Skeletal muscle tissue (tissue), 4 donors: ENCODE results near the gene CSNK1G1. TPM values are rescaled to one million over a fixed set of nuclear protein-coding genes. Genes with fewer than 3 reads are reported as not detected.

ENCODE experiments used
- H3K27ac ChIP-seq: one replicate; pipeline ENCODE4 v1.7.0; 2013; ENCODE audit warnings: mild to moderate bottlenecking, low read depth, low read length, inconsistent platforms
- H3K27me3 ChIP-seq, 3 donors: one replicate each; pipeline ENCODE4 v1.7.0; 2013; ENCODE audit warnings: low read length in 3 of 3; ENCODE audit not compliant: control insufficient read depth in 3 of 3, insufficient read depth in 3 of 3
- H3K36me3 ChIP-seq, 3 donors: one replicate each; pipeline ENCODE4 v1.7.0; 2013; ENCODE audit warnings: low read length in 3 of 3; ENCODE audit not compliant: control insufficient read depth in 3 of 3, insufficient read depth in 3 of 3
- H3K4me1 ChIP-seq, 3 donors: one replicate each; pipeline ENCODE4 v1.7.0; 2013; ENCODE audit warnings: low read length in 3 of 3, mild to moderate bottlenecking in 3 of 3; ENCODE audit not compliant: control insufficient read depth in 3 of 3, insufficient read depth in 3 of 3
- H3K4me3 ChIP-seq, 3 donors: one replicate each; pipeline ENCODE4 v1.7.0; 2013; ENCODE audit warnings: low read length in 3 of 3
- H3K9ac ChIP-seq, 3 donors: one replicate each; pipeline ENCODE4 v1.7.0; 2013; ENCODE audit warnings: low read length in 3 of 3, mild to moderate bottlenecking in 3 of 3, moderate library complexity in 2 of 3, low read depth in 1 of 3
- H3K9me3 ChIP-seq, 3 donors: one replicate each; pipeline ENCODE4 v1.7.0; 2013; ENCODE audit warnings: low read length in 3 of 3; ENCODE audit not compliant: control insufficient read depth in 3 of 3
- total RNA-seq: library from RNA; depleted of rRNA; stranded (reverse); fragments of >200 nt; gene quantifications from one replicate; pipeline ENCODE4 v1.2.3, GENCODE V29; 2014
- donor health status: Osteomylitis.

CSNK1G1 gene
- total RNA-seq, 1 donor from 2014 or later: 26.6 TPM

DNA sequence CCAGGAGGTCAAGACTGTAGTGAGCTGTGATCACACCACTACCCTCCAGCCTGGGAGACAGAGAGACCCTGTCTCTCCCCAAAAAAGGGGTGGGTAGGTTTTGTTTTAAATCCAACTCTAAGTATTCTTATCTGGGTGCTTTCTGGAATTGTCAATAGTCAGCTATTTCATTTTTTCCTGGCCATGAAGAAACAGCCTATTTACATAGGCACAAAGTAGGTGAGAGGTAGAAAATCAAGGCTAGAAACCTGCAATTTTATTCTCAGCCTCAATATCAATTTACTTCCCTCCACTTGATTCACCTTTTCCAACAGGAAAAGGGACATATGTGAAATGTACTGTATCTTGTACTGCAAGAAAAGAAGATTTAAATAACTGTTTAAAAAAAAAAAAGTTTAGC is 45.9 kb downstream of the CSNK1G1 start:
- Histone ChIP-seq H3K9ac (no peak overlapping the region), H3K27me3 (no peaks in the 10 kb centered on the region), H3K27ac (no peak overlapping the region), H3K9me3 (no peaks in the 10 kb centered on the region), H3K4me3 (no peak overlapping the region), H3K4me1 (no peaks in the 10 kb centered on the region), H3K36me3 (no peaks in the 10 kb centered on the region)

DNA sequence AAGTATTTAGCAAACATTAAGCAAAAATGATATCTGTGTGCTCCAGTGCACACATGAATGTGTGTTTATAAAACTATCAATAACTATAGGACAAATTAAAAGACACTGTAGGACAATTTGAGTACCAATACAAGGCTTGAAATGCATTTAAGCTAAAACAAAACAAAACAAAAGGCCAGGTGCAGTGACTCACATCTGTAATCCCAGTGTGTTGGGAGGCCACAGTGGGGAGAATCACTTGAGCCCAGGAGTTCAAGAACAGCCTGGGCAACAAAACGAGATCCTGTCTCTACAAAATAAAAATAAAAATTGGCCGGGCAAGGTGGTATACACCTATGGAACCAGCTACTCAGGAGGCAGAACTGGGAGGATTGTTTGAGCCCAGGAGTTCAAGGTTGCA is 50.7 kb downstream of the CSNK1G1 start:
- Histone ChIP-seq H3K27me3 (no peaks in the 10 kb centered on the region), H3K4me1 (no peaks in the 10 kb centered on the region), H3K9ac (no peak overlapping the region), H3K9me3 (no peaks in the 10 kb centered on the region), H3K4me3 (no peak overlapping the region), H3K36me3 (peaks cover under 1 to 2% (median 1%) of the 10 kb centered on the region in 3 donors), H3K27ac (no peak overlapping the region)

DNA sequence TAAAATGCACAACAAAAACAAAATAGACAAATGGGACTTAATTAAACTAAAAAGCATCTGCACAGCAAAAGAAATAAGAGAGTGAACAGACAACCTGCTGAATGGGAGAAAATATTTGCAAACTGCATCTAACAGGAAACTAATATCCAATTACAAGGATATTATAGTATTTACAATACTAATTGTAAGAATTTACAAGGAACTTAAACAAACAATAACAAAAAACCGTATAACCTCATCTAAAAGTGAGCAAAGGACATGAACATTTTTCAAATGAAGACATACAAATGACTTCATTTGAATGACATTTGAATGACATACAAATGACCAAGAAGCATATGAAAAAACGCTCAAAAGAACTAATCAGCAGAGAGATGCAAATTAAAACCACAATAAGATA is 66.4 kb downstream of the CSNK1G1 start:
- Histone ChIP-seq H3K4me3 (no peak overlapping the region), H3K9me3 (no peaks in the 10 kb centered on the region), H3K9ac (no peak overlapping the region), H3K27me3 (no peaks in the 10 kb centered on the region), H3K4me1 (no peaks in the 10 kb centered on the region), H3K36me3 (no peaks in the 10 kb centered on the region), H3K27ac (no peak overlapping the region)

DNA sequence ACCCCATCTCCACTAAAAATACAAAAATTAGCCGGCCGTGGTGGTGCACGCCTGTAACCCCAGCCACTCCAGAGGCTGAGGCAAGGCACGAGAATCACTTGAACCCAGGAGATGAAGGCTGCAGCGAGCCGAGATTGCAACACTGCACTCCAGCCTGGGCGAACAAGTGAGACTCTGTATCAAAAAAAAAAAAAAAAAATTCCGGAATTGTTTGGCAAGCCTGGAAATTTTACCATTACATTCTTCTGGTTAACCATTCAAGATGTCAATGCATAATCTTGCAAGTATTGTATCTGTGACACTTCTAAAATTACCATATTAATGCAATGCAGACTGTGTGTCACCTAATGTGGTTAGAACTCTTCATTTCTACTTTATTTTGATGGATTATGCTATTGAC is 67.0 kb downstream of the CSNK1G1 start:
- Histone ChIP-seq H3K4me3 (no peak overlapping the region), H3K4me1 (no peaks in the 10 kb centered on the region), H3K9ac (no peak overlapping the region), H3K9me3 (no peaks in the 10 kb centered on the region), H3K27me3 (no peaks in the 10 kb centered on the region), H3K36me3 (no peaks in the 10 kb centered on the region), H3K27ac (no peak overlapping the region)

DNA sequence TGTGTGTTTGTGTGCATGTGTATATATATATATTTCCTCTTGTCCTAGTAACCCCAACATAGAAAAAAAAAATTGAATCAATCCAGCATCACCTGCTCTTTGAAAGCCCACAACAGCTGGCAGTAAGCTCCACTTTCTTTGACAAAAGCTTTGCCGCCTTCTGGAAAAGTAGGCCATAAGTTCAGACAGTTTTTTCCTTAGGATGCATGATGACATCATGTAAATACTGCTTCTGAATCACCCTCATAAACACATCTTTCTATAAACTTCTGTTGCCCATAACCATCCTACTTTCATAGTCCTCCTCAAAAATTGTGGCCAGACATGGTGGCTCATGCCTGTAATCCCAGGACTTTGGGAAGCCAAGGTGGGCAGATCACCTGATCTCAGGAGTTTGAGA is 67.4 kb downstream of the CSNK1G1 start:
- Histone ChIP-seq H3K27me3 (no peaks in the 10 kb centered on the region), H3K4me1 (no peaks in the 10 kb centered on the region), H3K9me3 (no peaks in the 10 kb centered on the region), H3K36me3 (no peaks in the 10 kb centered on the region), H3K27ac (no peak overlapping the region), H3K9ac (no peak overlapping the region), H3K4me3 (no peak overlapping the region)

DNA sequence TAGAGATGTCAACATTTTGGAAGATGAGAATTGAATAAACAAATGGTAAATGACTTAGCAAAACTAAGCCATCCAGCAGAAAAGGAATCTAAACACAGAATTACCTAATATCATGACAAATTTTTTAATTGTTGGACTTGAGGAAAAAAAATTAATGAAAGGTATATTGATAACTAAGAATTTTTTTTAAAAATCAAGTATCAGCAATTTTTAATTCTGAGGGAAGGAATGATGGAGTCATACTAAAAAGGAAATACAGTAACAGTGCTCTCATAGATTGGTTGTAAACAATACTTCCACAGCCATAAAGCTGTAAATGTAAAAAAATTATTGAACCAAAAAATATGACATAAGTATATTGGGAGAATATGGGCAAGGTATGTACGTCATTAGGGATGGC is 68.0 kb downstream of the CSNK1G1 start:
- Histone ChIP-seq H3K36me3 (no peaks in the 10 kb centered on the region), H3K27ac (no peak overlapping the region), H3K4me3 (no peak overlapping the region), H3K9ac (no peak overlapping the region), H3K27me3 (no peaks in the 10 kb centered on the region), H3K9me3 (no peaks in the 10 kb centered on the region), H3K4me1 (no peaks in the 10 kb centered on the region)

DNA sequence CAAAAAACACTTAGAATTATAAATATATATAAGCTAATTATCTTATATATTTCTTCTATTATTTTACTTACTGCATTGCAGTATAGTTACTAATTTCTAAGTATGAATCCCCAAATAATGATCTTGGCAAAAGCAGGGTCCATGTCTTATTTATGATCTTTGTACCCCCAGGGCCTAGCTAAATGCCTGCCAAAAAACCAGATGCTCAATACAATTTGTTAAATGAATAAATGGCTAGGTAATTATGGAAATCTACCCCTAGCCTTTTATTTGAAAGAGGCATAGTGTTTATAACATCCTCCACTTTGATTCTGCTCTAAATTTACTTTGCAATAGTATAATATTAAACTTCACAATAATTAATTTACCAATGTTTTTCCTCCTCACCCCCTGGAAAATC is 69.5 kb downstream of the CSNK1G1 start:
- no peaks in the 10 kb centered on the region for H3K36me3 ChIP-seq
- H3K4me1 ChIP-seq: no peaks in the 10 kb centered on the region
- no peak overlapping the region for H3K27ac ChIP-seq
- H3K4me3 ChIP-seq: no peak overlapping the region
- H3K27me3 ChIP-seq: no peaks in the 10 kb centered on the region
- H3K9ac ChIP-seq: no peak overlapping the region
- H3K9me3 ChIP-seq: no peaks in the 10 kb centered on the region

DNA sequence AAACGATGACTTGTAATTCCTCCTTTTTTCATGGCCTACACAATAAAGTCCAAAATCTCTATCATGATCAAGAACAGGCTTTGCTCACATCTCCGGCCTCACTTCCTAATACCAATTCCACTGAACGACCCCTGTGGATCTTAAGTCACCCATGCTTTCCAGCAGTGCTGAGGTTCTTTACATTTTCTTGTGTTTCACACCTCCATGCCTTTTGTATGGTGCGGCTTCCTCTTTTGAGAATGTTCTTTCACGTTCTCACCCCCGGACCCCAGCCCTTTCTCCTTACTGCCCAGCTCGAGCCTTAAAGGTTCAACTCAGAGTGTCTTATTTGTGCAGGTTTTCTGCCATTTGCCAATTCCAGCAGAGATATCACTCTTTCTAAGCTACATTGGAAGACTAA is 70.1 kb downstream of the CSNK1G1 start:
- Histone ChIP-seq H3K4me1 (no peaks in the 10 kb centered on the region), H3K27me3 (no peaks in the 10 kb centered on the region), H3K4me3 (no peak overlapping the region), H3K27ac (no peak overlapping the region), H3K36me3 (no peaks in the 10 kb centered on the region), H3K9me3 (no peaks in the 10 kb centered on the region), H3K9ac (no peak overlapping the region)

DNA sequence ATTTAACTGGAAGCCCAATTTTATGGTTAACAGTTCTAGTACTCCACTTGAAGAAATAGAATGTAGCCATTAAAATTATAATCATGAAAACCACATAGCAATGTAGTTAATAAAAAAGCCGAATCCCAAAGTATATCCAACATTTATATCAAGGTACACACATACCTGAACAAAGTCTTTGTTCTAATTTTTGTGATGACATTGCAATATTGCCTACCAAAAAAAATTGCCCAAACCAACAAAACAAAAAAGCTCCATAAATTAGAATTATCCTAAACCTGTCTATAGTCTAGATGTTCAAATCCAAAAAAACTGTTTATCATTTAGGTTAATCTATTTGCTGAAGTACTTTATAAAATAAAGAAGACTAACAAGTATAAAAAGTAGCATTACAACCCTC is 70.8 kb downstream of the CSNK1G1 start:
- H3K4me3 ChIP-seq: no peak overlapping the region
- no peak overlapping the region for H3K27ac ChIP-seq
- H3K4me1 ChIP-seq: no peaks in the 10 kb centered on the region
- no peaks in the 10 kb centered on the region for H3K9me3 ChIP-seq
- H3K9ac ChIP-seq: no peak overlapping the region
- H3K27me3 ChIP-seq: no peaks in the 10 kb centered on the region
- H3K36me3 ChIP-seq: no peaks in the 10 kb centered on the region

DNA sequence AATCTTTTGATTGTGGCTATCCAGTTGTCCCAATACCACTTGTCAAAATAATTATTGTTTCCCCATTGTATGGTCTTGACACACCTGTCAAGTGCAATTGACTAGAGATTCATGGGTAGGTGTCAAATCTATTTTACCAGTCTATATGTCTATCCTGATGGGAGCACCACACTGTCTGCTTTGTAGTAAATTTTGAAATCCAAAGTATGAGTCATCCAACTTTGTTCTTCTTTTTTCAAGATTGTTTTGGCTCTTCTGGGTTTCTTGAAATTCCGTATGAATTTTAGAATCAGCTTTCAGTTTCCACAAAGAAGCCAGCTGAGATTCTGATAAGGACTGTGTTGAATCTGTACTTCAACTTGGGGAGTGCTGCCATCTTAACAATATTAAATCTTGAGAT is 71.9 kb downstream of the CSNK1G1 start:
- Histone ChIP-seq H3K36me3 (no peaks in the 10 kb centered on the region), H3K27me3 (no peaks in the 10 kb centered on the region), H3K4me3 (peak overlapping the region in 1 of 3 donors; percentile 34), H3K9ac (no peak overlapping the region), H3K9me3 (no peaks in the 10 kb centered on the region), H3K4me1 (no peaks in the 10 kb centered on the region), H3K27ac (no peak overlapping the region)

DNA sequence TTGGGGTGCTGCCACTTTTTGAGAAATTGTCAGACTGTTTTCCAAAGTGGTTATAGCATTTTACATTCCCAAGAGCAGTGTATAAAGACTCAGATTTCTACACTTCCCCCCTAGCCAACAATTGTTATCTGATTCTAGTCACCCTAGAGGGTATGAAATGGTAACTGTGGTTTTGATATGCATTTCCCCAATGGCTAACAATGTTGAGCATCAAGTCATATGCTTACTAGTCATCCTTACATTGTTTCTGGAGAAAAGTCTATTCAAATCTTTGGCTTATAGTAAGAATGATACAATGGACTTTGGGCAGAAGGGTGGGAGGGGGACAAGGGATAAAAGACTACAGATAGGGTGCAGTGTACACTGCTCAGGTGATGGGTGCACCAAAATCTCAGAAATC is 73.3 kb downstream of the CSNK1G1 start:
- Histone ChIP-seq H3K27me3 (no peaks in the 10 kb centered on the region), H3K9ac (no peak overlapping the region), H3K4me3 (no peak overlapping the region), H3K27ac (no peak overlapping the region), H3K4me1 (no peaks in the 10 kb centered on the region), H3K36me3 (no peaks in the 10 kb centered on the region), H3K9me3 (no peaks in the 10 kb centered on the region)
